GM23248 (cell line): ENCODE measurements around the gene GCN1. TPM values are rescaled to one million over a fixed set of nuclear protein-coding genes. Genes with fewer than 3 reads are reported as not detected.

Experiments used
- DNase-seq: peaks from one replicate; pipeline ENCODE4 v3.0.0-alpha.2; 2015
- H2AFZ ChIP-seq: fragments of 200-600 bp; sonication (generic); 2 replicates; pipeline ENCODE4 v1.6.1; 2016; ENCODE audit warnings: antibody characterized with exemption
- H3F3A ChIP-seq: fragments of 200-600 bp; sonication (generic); 2 replicates; pipeline ENCODE4 v1.6.1; 2016; ENCODE audit warnings: mild to moderate bottlenecking, antibody characterized with exemption, mixed run types; ENCODE audit not compliant: insufficient read depth
- H3K27ac ChIP-seq: fragments of 200-600 bp; sonication (generic); 2 replicates; pipeline ENCODE4 v1.5.1; 2016; ENCODE audit warnings: mild to moderate bottlenecking
- H3K27me3 ChIP-seq: fragments of 200-600 bp; sonication (generic); replicated peaks from 2 replicates; pipeline ENCODE4 v1.6.1; 2016; ENCODE audit warnings: mild to moderate bottlenecking; ENCODE audit not compliant: insufficient read depth
- H3K36me3 ChIP-seq: fragments of 200-600 bp; sonication (generic); 2 replicates; pipeline ENCODE4 v1.6.1; 2016; ENCODE audit warnings: low read depth, mild to moderate bottlenecking
- H3K4me1 ChIP-seq: fragments of 200-600 bp; sonication (generic); 2 replicates; pipeline ENCODE4 v1.6.1; 2016; ENCODE audit warnings: mild to moderate bottlenecking; ENCODE audit not compliant: insufficient read depth
- H3K4me2 ChIP-seq: fragments of 200-600 bp; sonication (generic); one replicate; pipeline ENCODE4 v1.6.1; 2016; ENCODE audit warnings: mild to moderate bottlenecking; ENCODE audit not compliant: unreplicated experiment
- H3K4me3 ChIP-seq: fragments of 200-600 bp; sonication (generic); 2 replicates; pipeline ENCODE4 v1.5.1; 2016; ENCODE audit warnings: mild to moderate bottlenecking
- H3K79me2 ChIP-seq: fragments of 200-600 bp; sonication (generic); 2 replicates; pipeline ENCODE4 v1.6.1; 2016; ENCODE audit warnings: mild to moderate bottlenecking; ENCODE audit not compliant: insufficient read depth
- H3K9ac ChIP-seq: fragments of 200-600 bp; sonication (generic); 2 replicates; pipeline ENCODE4 v1.6.1; 2016; ENCODE audit warnings: mild to moderate bottlenecking
- H3K9me2 ChIP-seq: fragments of 200-600 bp; sonication (generic); 2 replicates; pipeline ENCODE4 v1.6.1; 2016; ENCODE audit warnings: mixed run types, mild to moderate bottlenecking, moderate library complexity; ENCODE audit not compliant: insufficient read depth
- H3K9me3 ChIP-seq: fragments of 200-600 bp; sonication (generic); one replicate; pipeline ENCODE4 v1.6.1; 2017; ENCODE audit warnings: low read depth
- H4K20me1 ChIP-seq: fragments of 200-600 bp; sonication (generic); 2 replicates; pipeline ENCODE4 v1.6.0; 2016; ENCODE audit not compliant: insufficient read depth
- EZH2 ChIP-seq: fragments of 200-600 bp; sonication (generic); IDR thresholded peaks from 2 replicates; pipeline ENCODE4 v1.6.1; 2018; ENCODE audit warnings: antibody characterized with exemption, mild to moderate bottlenecking; ENCODE audit not compliant: insufficient read depth, poor library complexity, severe bottlenecking
- EZH2phosphoT487 ChIP-seq: fragments of 200-600 bp; sonication (generic); IDR thresholded peaks from 2 replicates; pipeline ENCODE4 v1.6.1; 2018; ENCODE audit warnings: antibody characterized with exemption, moderate library complexity, mild to moderate bottlenecking, low read depth; ENCODE audit not compliant: insufficient read depth
- WGBS, 2 experiments: methylation state at CpG; one replicate each; pipeline ENCODE4 v1.1.6; 2015 to 2017; ENCODE audit warnings: low lambda C conversion rate in 2 of 2, low coverage in 1 of 2; ENCODE audit errors: missing lambda C conversion rate in 2 of 2; 5-methylcytosine and 5-hydroxymethylcytosine counted together
- in situ Hi-C: fragments of 300-500 bp; cut with MboI; formaldehyde crosslinking; loops from 2 replicates; pipeline ENCODE4 v1.15.0; 2020
- polyA plus RNA-seq: library from polyadenylated mRNA; unstranded; fragments of >200 nt; fragmentation: Nextera tagmentation; extraction: Ambion mirVana; gene quantifications from 2 replicates; pipeline ENCODE4 v1.2.1, GENCODE V29; 2016
- total RNA-seq: library from RNA; depleted of rRNA; stranded (reverse); fragments of >200 nt; shearing (Covaris generic); gene quantifications from 2 replicates; pipeline ENCODE4 v1.2.3, GENCODE V29; 2014

GCN1 gene
- total and polyA plus RNA-seq, 2 experiments from 2014 or later, result 24.2 to 74.8 TPM

DNA sequence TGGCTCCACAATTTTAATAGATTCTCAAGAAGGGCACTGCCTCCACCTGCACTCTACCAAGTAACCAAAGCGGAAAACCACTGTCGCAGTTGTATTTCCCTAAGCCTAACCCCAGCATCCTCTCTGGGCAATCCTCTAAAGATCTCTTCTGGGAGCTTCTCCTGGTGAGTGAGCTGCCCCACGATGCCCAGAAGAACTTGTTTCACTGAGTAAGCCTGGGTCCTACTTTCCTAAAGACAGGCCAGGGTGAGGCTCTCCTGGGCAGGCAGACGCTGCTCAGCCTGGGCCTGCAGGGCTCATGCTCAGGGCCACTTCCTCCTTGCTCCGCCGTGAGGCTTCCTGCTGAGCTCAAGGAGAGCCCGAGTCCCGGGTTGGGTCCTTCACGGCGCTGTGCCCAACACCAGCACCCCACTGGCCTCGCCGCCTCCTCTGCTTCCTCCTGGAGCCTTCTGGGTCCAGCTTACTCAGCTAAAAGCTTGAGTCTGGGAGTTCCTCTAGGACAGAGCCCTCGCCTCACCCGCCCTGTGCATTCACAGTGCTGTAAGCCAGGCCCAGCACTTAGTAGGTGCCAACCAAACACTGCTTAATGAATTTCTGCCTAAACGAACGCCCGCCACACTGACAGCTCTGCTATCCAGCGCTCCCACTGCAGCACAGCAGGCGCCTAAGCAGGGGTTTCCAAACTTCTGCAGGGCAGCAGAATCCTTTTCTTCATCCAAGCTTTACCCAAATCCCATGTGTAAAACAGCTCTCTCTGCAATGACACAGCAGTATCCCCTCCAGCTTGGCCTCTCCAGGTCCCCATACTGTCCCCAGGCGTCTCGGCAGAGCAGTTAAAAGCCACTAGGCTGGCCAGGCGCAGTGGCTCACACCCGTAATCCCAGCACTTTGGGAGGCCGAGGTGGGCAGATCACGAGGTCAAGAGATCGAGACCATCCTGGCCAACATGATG, 83.7 kb downstream of the GCN1 start:
- no peaks in the 10 kb centered on the region for H3K36me3 ChIP-seq
- H2AFZ ChIP-seq, result no peak overlapping the region
- no peak for DNase-seq
- in situ Hi-C loops, result no loop called here
- H4K20me1 ChIP-seq, result no peaks in the 10 kb centered on the region; the same call in 1 of the 2 replicates
- H3K9me2 ChIP-seq, result no peaks in the 10 kb centered on the region
- no peak overlapping the region for H3K4me2 ChIP-seq
- 70 to 74% methylated on average over 26 of the region's 26 CpGs for WGBS, 2 experiments
- H3K4me3 ChIP-seq, result no peak overlapping the region
- H3K79me2 ChIP-seq, result peaks cover 100% of the 10 kb centered on the region
- no peak overlapping the region; the same call in 1 of the 2 replicates for H3K9ac ChIP-seq
- no peaks in the 10 kb centered on the region for H3F3A ChIP-seq
- H3K4me1 ChIP-seq, result peaks cover 12% of the 10 kb centered on the region; the same call in 1 of the 2 replicates
- H3K27ac ChIP-seq, result no peak overlapping the region
- H3K27me3 ChIP-seq, result no peaks in the 10 kb centered on the region
- TF ChIP-seq EZH2phosphoT487, result no peak
- TF ChIP-seq EZH2, result no peak
- H3K9me3 ChIP-seq, result no peaks in the 10 kb centered on the region

DNA sequence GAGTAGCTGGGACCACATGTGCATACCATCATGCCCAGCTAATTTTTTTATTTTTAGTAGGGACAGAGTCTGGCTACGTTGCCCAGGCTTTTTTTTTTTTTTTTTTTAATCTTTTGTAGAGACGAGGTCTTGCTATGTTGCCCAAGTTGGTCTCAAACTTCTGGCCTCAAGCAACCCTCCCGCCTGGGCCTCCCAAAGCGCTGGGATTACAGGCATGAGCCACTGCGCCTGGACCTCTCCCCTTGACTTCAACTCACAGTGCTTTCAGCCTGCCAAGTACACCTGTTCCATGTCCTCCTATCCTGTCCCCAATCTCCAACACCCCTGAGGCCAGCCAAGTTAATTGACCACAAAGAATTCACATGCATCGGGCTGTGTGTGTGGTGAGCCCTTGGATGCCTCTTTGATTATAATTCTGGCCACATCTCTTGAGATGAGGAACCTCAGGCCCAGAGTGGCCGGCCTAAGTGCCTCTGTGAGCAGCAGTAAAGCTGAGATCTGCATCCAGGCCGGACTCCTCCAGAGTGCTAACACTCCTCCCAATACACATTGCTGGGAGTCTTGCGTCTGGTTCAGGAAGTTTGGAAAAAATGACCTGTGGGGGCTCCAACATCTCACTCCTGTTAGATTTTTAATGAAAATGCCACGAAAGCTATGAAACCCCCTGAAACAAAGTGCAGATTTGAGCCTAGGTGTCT, 84.8 kb downstream of the GCN1 start:
- Histone ChIP-seq H3K36me3 (no peaks in the 10 kb centered on the region), H3K27ac (no peak overlapping the region), H3K79me2 (peaks cover 100% of the 10 kb centered on the region), H3K4me2 (no peak overlapping the region), H4K20me1 (no peaks in the 10 kb centered on the region; the same call in 1 of the 2 replicates), H3K27me3 (no peaks in the 10 kb centered on the region), H3F3A (no peaks in the 10 kb centered on the region), H2AFZ (no peak overlapping the region), H3K4me1 (0 out of 2 replicates have a peak, but pooled peaks cover 1% of the 10 kb centered on the region), H3K9me2 (no peaks in the 10 kb centered on the region), H3K4me3 (no peak overlapping the region), H3K9ac (no peak overlapping the region), H3K9me3 (no peaks in the 10 kb centered on the region)
- TF ChIP-seq EZH2phosphoT487 (no peak), EZH2 (no peak)
- in situ Hi-C loops, result no loop called here
- DNase-seq, result no peak
- WGBS, 2 experiments, result 71 to 73% methylated on average over 10 of the region's 10 CpGs

DNA sequence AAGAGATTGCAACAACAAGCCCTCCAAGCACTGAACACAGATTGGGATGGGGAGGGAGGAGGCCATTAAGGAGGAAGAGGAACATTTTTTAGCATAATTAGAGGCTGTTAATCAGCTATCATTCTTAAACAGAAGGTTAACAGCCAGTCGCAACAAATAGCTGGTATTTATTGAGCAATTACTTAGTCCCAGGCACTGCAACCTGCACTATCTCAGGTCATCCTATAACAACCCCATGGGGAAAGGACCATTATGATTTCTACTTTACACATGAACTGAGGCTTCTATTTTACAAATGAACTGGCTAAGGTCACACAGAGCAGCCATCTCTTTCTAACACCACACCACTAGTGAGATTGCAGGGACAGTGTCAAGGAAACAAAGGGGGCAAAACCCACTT, 88.4 kb downstream of the GCN1 start:
- no peaks in the 10 kb centered on the region for H3K9me2 ChIP-seq
- no peak for DNase-seq
- H3K36me3 ChIP-seq, result no peaks in the 10 kb centered on the region
- H3K9ac ChIP-seq, result no peak overlapping the region
- 92 to 93% methylated on average over 1 of the region's 1 CpG for WGBS, 2 experiments
- H3K4me3 ChIP-seq, result no peak overlapping the region
- peaks cover 100% of the 10 kb centered on the region for H3K79me2 ChIP-seq
- no peaks in the 10 kb centered on the region for H3K4me1 ChIP-seq
- in situ Hi-C loops, result no loop called here
- H3K4me2 ChIP-seq, result no peak overlapping the region
- H2AFZ ChIP-seq, result no peak overlapping the region
- no peaks in the 10 kb centered on the region for H3K27me3 ChIP-seq
- no peaks in the 10 kb centered on the region for H3F3A ChIP-seq
- no peaks in the 10 kb centered on the region for H3K9me3 ChIP-seq
- TF ChIP-seq EZH2, result no peak
- TF ChIP-seq EZH2phosphoT487, result no peak
- no peak overlapping the region for H3K27ac ChIP-seq
- H4K20me1 ChIP-seq, result no peaks in the 10 kb centered on the region; the same call in 1 of the 2 replicates

DNA sequence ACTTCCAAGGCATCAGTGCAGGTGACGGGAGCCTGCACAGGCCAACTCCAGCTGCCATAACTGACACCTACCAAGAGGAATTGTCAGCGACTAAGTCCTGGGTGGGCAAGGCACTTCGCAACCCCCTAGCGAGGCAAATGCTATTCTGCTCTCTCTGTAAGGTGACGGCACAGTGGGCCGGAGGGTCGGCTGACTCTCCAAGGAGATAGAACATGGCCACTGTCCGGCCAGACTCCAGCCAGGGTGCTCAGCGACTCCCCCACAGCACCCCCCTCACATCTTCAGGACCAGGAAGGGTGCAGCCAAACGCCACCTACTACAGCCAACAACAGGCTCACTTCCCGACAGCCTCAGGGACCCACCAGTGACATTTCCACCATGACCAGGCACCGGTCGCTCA, 91.1 kb downstream of the GCN1 start:
- Histone ChIP-seq H2AFZ (no peak overlapping the region), H3K4me2 (no peak overlapping the region), H3K9me3 (no peaks in the 10 kb centered on the region), H3K9me2 (no peaks in the 10 kb centered on the region), H3K79me2 (peaks cover 95% of the 10 kb centered on the region), H3F3A (no peaks in the 10 kb centered on the region), H3K4me3 (no peak overlapping the region), H3K9ac (no peak overlapping the region), H3K27me3 (no peaks in the 10 kb centered on the region), H3K36me3 (no peaks in the 10 kb centered on the region), H4K20me1 (no peaks in the 10 kb centered on the region), H3K27ac (no peak overlapping the region), H3K4me1 (no peaks in the 10 kb centered on the region)
- DNase-seq, result no peak
- TF ChIP-seq EZH2phosphoT487, result no peak
- TF ChIP-seq EZH2, result no peak
- in situ Hi-C loops, result no loop called here
- 97 to 98% methylated on average over 13 of the region's 13 CpGs for WGBS, 2 experiments
